Stimulated activated naive CD8-positive, alpha-beta T cell treated with anti-CD3 and anti-CD28 coated beads, Interleukin-15, Interleukin-2, amounts not matched to agents 100 ng/mL and 50 ng/mL, for 24 hours (primary cell): ENCODE data around the gene IL6ST.
"Not testable (repeated sequence)": the region's sequence is repeated elsewhere in the genome, so short reads cannot be mapped to it uniquely, and the experiment has no call there.

Experiments
- H3K27ac Mint-ChIP-seq: one replicate; pipeline ENCODE4 v1.8.0; 2021; ENCODE audit warnings: mild to moderate bottlenecking, mixed read lengths
- H3K27me3 Mint-ChIP-seq: one replicate; pipeline ENCODE4 v1.8.0; 2021; ENCODE audit warnings: mixed read lengths
- H3K36me3 Mint-ChIP-seq: one replicate; pipeline ENCODE4 v1.8.0; 2021; ENCODE audit warnings: low read depth, mixed read lengths
- H3K4me1 Mint-ChIP-seq: one replicate; pipeline ENCODE4 v1.8.0; 2021; ENCODE audit warnings: low read depth, mixed read lengths
- H3K4me3 Mint-ChIP-seq: one replicate; pipeline ENCODE4 v1.8.0; 2021; ENCODE audit warnings: mild to moderate bottlenecking, mixed read lengths
- H3K9me3 Mint-ChIP-seq: one replicate; pipeline ENCODE4 v1.8.0; 2021; ENCODE audit warnings: mixed read lengths

The IL6ST gene

GRCh38 chr5:56014701-56015100 is 19.9 kb upstream of the IL6ST start:
- H3K4me1 Mint-ChIP-seq, result peaks cover 36% of the 10 kb centered on the region
- not testable (repeated sequence) for H3K9me3 Mint-ChIP-seq, H3K4me3 Mint-ChIP-seq, H3K27me3 Mint-ChIP-seq, H3K27ac Mint-ChIP-seq
- peaks cover 11% of the 10 kb centered on the region for H3K36me3 Mint-ChIP-seq

- not testable (repeated sequence) for H3K9me3 Mint-ChIP-seq, H3K4me3 Mint-ChIP-seq, H3K27me3 Mint-ChIP-seq, H3K27ac Mint-ChIP-seq
- peaks cover 11% of the 10 kb centered on the region for H3K36me3 Mint-ChIP-seq
- peaks cover 29% of the 10 kb centered on the region for H3K4me1 Mint-ChIP-seq
These were observed 19.2 kb upstream of the IL6ST start for GRCh38 chr5:56013939-56014338.

DNA sequence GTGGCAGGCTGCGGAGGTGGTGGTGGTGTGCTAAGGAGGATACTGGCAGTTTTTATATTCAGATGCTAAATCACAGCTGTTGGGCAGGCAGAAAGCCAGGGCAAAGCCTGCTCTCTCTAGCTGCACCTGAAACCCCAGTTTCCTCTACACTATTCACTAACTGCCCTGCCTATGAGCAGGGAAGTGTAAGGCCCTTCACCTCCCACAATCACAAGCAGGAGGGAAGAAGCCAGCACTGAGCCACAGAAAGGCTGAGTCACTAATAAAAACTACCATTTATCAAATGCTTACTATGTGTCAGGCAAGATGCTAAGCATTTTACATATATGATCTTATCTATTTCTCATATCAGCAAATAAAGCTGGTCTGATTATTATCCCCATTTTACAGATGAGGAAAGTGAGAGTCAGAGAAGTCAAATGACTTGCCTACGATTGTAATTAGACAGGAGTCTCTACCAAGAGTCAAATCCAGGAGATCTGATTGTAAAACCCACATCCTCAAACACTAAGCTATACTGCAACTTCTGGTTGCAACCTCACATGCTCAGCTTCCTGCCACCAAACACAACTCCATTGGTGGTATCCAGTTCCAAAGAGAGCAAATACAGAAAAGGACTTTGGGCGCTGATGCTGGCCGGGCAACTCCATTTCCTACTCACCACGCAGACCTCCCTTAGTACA is 17.7 kb upstream of the IL6ST start:
- H3K36me3 Mint-ChIP-seq, result peaks cover 11% of the 10 kb centered on the region
- no peaks in the 10 kb centered on the region for H3K27me3 Mint-ChIP-seq
- H3K27ac Mint-ChIP-seq, result peak overlapping the region; percentile 70
- H3K9me3 Mint-ChIP-seq, result peaks cover 6% of the 10 kb centered on the region
- peaks cover 29% of the 10 kb centered on the region for H3K4me1 Mint-ChIP-seq
- H3K4me3 Mint-ChIP-seq, result peak overlapping the region; percentile 26

DNA sequence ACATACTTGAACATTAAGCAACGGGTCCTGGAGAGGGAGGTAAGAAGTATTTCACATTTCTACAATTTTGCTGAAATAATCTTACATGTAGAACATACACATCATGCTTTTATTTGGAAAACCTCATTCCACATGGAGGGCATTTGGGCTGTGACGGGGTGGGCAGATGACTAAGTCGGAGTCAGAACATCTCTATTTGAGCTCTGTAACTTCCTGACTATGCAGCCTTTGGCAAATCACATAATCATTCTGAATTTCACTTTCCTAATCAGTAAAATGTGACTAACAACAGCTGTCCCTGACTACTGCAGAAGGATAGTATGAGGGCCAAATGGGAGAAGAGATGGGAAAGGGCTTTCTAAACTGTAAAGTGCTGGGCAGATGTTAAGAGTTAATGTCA is 17.1 kb upstream of the IL6ST start:
- H3K27me3 Mint-ChIP-seq, result no peaks in the 10 kb centered on the region
- H3K36me3 Mint-ChIP-seq, result peaks cover 11% of the 10 kb centered on the region
- peak overlapping the region; percentile 70 for H3K27ac Mint-ChIP-seq
- peaks cover 30% of the 10 kb centered on the region for H3K4me1 Mint-ChIP-seq
- peak overlapping the region; percentile 1 for H3K4me3 Mint-ChIP-seq
- H3K9me3 Mint-ChIP-seq, result peaks cover 6% of the 10 kb centered on the region

DNA sequence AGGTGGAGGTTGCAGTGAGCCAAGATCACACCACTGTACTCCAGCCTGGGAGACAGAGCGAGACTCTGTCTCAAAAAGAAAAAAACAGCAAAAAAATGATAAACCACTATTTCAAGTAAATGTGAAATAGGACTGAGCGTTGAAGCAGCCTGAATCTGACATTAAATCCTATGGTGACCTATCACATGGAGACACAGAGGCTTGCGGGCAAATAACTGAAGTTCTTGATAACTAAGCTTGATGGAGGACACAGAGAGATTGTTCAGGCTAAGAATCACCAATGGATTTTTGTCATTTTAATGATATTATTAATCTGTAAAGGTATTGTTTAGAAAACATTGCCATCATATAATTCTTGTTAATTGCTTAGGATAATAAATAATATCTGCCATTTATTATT is 15.7 kb upstream of the IL6ST start:
- Mint-ChIP-seq H3K9me3 (no peaks in the 10 kb centered on the region), H3K4me1 (peaks cover 44% of the 10 kb centered on the region), H3K36me3 (peaks cover 3% of the 10 kb centered on the region), H3K4me3 (no peak overlapping the region), H3K27ac (no peak overlapping the region), H3K27me3 (no peaks in the 10 kb centered on the region)

GRCh38 chr5:56006600-56006999 is 11.8 kb upstream of the IL6ST start:
- Mint-ChIP-seq H3K4me3 (no peak overlapping the region), H3K27me3 (no peaks in the 10 kb centered on the region), H3K27ac (no peak overlapping the region), H3K36me3 (peaks cover 3% of the 10 kb centered on the region), H3K9me3 (peaks cover 4% of the 10 kb centered on the region), H3K4me1 (peaks cover 29% of the 10 kb centered on the region)

- peaks cover 4% of the 10 kb centered on the region for H3K9me3 Mint-ChIP-seq
- H3K27ac Mint-ChIP-seq, result no peak overlapping the region
- H3K27me3 Mint-ChIP-seq, result no peaks in the 10 kb centered on the region
- H3K4me1 Mint-ChIP-seq, result peaks cover 24% of the 10 kb centered on the region
- H3K4me3 Mint-ChIP-seq, result no peak overlapping the region
- H3K36me3 Mint-ChIP-seq, result peaks cover 3% of the 10 kb centered on the region
These were observed 11.3 kb upstream of the IL6ST start for GRCh38 chr5:56006094-56006493.

GRCh38 chr5:56004874-56005273 is 10.1 kb upstream of the IL6ST start:
- H3K9me3 Mint-ChIP-seq, result peaks cover 4% of the 10 kb centered on the region
- no peak overlapping the region for H3K27ac Mint-ChIP-seq
- peaks cover 3% of the 10 kb centered on the region for H3K36me3 Mint-ChIP-seq
- peaks cover 18% of the 10 kb centered on the region for H3K4me1 Mint-ChIP-seq
- H3K27me3 Mint-ChIP-seq, result no peaks in the 10 kb centered on the region
- H3K4me3 Mint-ChIP-seq, result no peak overlapping the region

DNA sequence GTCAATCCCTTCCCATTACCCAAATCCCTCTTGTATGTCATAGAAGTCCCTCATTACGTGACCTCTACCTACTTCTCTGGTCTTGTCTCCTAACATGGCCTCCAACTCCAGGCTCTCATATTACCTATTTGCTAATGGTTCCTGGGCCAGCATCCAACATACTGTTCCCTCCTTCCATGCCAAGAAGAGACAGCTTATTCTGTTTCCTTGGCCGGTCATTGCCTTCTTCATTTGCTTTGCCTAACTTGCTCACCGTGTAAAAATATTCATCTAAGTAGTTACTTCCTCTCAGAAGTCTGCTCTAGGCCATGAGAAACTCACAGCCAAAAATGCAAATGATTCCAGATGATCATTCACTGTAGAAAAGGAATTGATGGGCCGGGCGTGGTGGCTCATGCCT is 8.9 kb upstream of the IL6ST start:
- H3K36me3 Mint-ChIP-seq, result peaks cover 3% of the 10 kb centered on the region
- H3K27me3 Mint-ChIP-seq, result no peaks in the 10 kb centered on the region
- no peak overlapping the region for H3K4me3 Mint-ChIP-seq
- H3K4me1 Mint-ChIP-seq, result peaks cover 18% of the 10 kb centered on the region
- H3K27ac Mint-ChIP-seq, result no peak overlapping the region
- peaks cover 4% of the 10 kb centered on the region for H3K9me3 Mint-ChIP-seq

DNA sequence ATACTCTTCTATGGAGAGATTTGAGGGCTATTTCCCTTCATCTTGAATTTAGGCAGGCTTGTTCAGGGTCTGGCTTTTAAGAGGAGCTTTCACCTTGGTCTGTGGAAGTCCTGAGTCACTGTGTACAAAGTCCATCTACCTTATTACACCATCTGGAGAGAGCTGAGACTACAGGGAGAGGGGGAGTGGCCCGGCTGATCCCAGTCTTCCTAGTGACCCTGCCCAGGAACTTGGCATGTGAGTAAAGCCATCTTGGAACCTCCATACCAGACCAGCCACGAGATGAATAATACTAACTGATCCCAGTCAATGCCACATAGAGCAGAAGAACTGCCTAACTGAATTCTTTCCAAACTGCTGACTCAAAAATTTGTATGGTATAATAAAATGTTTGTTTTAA is 8.4 kb upstream of the IL6ST start:
- Mint-ChIP-seq H3K27ac (no peak overlapping the region), H3K36me3 (peaks cover 3% of the 10 kb centered on the region), H3K9me3 (peaks cover 4% of the 10 kb centered on the region), H3K4me3 (no peak overlapping the region), H3K27me3 (no peaks in the 10 kb centered on the region), H3K4me1 (peaks cover 22% of the 10 kb centered on the region)

DNA sequence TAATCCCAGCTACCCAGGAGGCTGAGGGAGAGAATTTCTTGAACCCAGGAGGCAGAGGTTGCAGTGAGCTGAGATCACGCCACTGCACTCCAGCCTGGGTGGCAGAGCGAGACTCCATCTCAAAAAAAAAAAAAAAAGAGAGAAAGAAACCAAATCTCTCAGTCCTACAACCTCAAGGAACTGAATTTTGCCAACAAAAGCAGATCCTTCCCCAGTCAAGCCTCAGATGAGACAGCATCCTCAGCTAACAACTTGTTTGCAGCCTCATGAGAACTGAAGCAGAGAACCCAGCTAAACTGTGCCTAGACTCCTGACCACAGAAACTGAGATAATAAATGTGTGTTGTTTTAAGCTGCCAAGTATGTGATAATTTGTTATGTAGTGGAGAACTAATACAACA is 7.5 kb upstream of the IL6ST start:
- Mint-ChIP-seq H3K9me3 (peaks cover 4% of the 10 kb centered on the region), H3K4me1 (peaks cover 31% of the 10 kb centered on the region), H3K4me3 (no peak overlapping the region), H3K27ac (no peak overlapping the region), H3K27me3 (no peaks in the 10 kb centered on the region), H3K36me3 (peaks cover 3% of the 10 kb centered on the region)

GRCh38 chr5:56000221-56000620 is 5.5 kb upstream of the IL6ST start:
- H3K4me1 Mint-ChIP-seq, result peaks cover 33% of the 10 kb centered on the region
- not testable (repeated sequence) for H3K27ac Mint-ChIP-seq, H3K27me3 Mint-ChIP-seq, H3K4me3 Mint-ChIP-seq, H3K9me3 Mint-ChIP-seq, H3K36me3 Mint-ChIP-seq

DNA sequence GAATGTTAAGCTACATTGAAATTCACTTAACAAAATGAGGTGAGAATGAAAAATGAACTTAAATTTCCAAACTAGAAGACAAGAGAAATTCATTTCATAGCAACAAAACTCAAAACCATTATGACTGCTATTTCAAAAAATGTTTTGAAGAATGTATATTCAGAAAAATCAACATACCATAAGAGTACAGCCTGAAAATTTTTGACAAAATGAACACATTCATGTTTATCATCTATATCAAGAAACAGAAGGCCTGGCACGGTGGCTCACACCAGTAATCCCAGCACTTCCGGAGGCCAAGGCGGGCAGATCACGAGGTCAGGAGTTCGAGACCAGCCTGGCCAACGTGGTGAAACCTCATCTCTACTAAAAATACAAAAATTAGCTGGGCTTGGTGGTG is 4.2 kb upstream of the IL6ST start:
- peaks cover 8% of the 10 kb centered on the region for H3K36me3 Mint-ChIP-seq
- H3K4me1 Mint-ChIP-seq, result peaks cover 34% of the 10 kb centered on the region
- peaks cover 4% of the 10 kb centered on the region for H3K9me3 Mint-ChIP-seq
- H3K4me3 Mint-ChIP-seq, result no peak overlapping the region
- H3K27ac Mint-ChIP-seq, result no peak overlapping the region
- H3K27me3 Mint-ChIP-seq, result no peaks in the 10 kb centered on the region

DNA sequence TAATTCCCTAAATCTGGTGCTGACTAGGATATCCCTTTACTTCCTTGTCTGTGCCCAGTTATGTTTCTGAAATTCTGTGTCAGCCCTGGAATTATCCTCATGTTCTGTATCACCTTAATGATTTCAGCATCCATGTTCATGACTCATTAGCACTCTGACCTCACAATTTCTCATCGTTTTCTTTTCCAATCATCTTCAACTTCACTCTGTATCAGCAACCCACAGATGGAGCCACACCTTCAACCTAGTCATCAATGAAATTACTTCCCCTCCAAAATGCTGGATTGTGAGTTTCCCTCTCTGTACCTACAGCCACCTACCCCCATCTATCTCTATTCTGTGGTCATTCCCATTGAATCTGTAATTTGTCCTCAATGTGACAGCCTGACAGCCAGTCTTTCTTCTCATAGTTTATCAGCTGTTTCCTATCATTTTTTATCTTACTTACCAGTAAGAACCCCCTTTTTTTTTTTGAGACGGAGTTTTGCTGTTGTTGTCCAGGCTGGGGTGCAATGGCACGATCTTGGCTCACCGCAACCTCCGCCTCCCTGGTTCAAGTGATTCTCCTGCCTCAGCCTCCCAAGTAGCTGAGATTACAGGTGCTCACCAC is 3.1 kb upstream of the IL6ST start:
- Mint-ChIP-seq H3K4me3 (no peak overlapping the region), H3K27ac (peak overlapping the region; percentile 23), H3K27me3 (no peaks in the 10 kb centered on the region), H3K36me3 (peaks cover 17% of the 10 kb centered on the region), H3K9me3 (peaks cover 4% of the 10 kb centered on the region), H3K4me1 (peaks cover 45% of the 10 kb centered on the region)

GRCh38 chr5:55994998-55995914 is 493 bp upstream of the IL6ST start:
- Mint-ChIP-seq H3K27ac (peak overlapping the region; percentile 98), H3K36me3 (peaks cover 35% of the 10 kb centered on the region), H3K4me1 (peaks cover 71% of the 10 kb centered on the region)

More at GRCh38 chr5:55994998-55995914, 493 bp upstream of the IL6ST start:
- Mint-ChIP-seq H3K4me3 (peak overlapping the region; percentile 96), H3K9me3 (peaks cover 4% of the 10 kb centered on the region), H3K27me3 (no peaks in the 10 kb centered on the region)
